Measurements from ENCODE around the gene TK2. TPM values are rescaled to one million over a fixed set of nuclear protein-coding genes. Genes with fewer than 3 reads are reported as not detected.
"Not testable (repeated sequence)": the region's sequence is repeated elsewhere in the genome, so short reads cannot be mapped to it uniquely, and the experiment has no call there.

The TK2 gene
- total RNA-seq, 1 donor from 2014 or later, result 21.5 TPM

DNA sequence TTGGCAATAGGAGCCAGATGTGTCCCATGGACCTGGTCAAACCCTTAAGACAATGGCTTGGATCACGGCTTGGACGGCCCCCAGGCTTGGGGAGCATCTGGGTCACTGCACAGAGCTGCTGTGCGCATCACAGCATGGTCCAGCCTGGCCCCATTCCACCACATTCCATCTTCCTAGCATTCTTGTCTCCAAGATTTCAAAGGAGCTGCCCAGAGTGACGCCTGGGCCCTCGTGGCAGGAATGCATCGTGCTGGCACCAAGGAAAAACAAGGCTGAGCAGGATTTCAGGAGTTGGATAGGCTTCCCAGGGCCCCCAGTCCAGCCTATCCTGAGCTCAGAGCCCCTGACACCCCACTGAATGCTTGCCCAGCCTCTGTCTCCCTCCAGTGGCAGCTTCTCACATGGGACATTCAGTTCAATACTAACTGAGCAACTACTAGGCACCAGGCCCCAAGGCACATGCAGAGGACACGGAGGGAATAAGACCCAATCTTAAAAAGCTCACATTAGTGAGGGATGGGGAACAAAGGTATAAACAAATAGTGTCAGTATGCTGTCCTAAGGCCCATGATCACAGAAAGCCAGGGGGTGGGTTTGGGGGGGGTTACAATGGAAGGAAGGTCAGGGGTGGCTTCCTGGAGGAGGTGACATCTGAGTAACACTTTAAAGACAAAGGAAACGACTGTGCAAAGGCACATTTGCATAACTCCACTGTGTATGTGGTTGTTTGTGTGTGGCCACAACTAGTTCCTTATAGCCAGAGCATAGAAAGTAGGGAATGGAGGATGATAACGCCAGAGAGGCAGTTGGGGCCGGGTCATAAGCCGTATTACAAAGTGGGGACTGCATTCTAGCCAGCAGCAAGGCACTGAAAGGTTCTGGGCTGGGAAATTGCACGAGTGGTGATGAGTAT is 34.1 kb downstream of the TK2 start:
- Histone ChIP-seq H3K36me3 (no peaks in the 10 kb centered on the region), H3K4me3 (peak overlapping the region in 1 of 2 donors; percentile 36)
- intact Hi-C loops (cut with DNase I), result loop anchor here (2.0 kb wide), 2 partner anchors 13 to 29 kb away; no protein-coding TSS in a partner anchor

DNA sequence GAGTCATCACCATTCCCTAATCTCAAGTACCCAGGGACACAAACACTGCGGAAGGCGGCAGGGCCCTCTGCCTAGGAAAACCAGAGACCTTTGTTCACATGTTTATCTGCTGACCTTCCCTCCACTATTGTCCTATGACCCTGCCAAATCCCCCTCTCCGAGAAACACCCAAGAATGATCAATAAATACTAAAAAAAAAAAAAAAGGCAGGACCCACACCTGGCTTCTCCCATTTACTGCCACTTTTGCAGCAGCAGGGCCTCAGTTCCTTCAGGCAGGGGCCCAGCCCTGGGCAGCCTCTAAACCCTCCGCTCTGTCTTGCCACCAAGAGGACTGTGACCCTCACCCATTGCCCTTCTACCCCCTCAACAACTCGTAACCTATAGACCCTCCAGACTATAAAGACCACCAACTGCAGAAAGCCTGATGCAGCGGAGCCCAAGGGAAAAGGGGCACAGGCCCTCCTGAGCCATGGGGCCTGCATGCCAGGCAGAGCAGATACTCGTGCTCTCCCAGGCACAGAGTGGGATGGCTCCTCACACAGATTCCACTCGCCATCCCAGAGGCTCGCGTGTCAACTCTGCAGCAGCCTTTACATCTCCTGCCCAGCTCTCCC is 34.8 kb downstream of the TK2 start:
- H3K9me3 ChIP-seq; H3K27me3 ChIP-seq; intact Hi-C loops (cut with DNase I); H3K36me3 ChIP-seq; H3K4me3 ChIP-seq; DNase-seq (ENCODE audit: low spot score in 2 of 2): not testable (repeated sequence)
- Histone ChIP-seq H3K27ac (peak overlapping the region; percentile 98 to 99), H3K4me1 (peaks cover 41 to 71% of the 10 kb centered on the region in 2 donors)

More for the DNA sequence above, 34.1 kb downstream of the TK2 start:
- peak overlapping the region; percentile 98 to 99 for H3K27ac ChIP-seq
- TF ChIP-seq, protein P1, sequence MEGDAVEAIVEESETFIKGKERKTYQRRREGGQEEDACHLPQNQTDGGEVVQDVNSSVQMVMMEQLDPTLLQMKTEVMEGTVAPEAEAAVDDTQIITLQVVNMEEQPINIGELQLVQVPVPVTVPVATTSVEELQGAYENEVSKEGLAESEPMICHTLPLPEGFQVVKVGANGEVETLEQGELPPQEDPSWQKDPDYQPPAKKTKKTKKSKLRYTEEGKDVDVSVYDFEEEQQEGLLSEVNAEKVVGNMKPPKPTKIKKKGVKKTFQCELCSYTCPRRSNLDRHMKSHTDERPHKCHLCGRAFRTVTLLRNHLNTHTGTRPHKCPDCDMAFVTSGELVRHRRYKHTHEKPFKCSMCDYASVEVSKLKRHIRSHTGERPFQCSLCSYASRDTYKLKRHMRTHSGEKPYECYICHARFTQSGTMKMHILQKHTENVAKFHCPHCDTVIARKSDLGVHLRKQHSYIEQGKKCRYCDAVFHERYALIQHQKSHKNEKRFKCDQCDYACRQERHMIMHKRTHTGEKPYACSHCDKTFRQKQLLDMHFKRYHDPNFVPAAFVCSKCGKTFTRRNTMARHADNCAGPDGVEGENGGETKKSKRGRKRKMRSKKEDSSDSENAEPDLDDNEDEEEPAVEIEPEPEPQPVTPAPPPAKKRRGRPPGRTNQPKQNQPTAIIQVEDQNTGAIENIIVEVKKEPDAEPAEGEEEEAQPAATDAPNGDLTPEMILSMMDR (IDR thresholded peaks at IDR 0.05), result peak; percentile 53 to 63 (median 56)
- H3K9me3 ChIP-seq, result no peaks in the 10 kb centered on the region
- H3K27me3 ChIP-seq, result no peaks in the 10 kb centered on the region
- peaks cover 35 to 63% of the 10 kb centered on the region in 2 donors for H3K4me1 ChIP-seq
- peak in 1 of 2 donors; percentile 81 for DNase-seq (ENCODE audit: low spot score in 2 of 2)

DNA sequence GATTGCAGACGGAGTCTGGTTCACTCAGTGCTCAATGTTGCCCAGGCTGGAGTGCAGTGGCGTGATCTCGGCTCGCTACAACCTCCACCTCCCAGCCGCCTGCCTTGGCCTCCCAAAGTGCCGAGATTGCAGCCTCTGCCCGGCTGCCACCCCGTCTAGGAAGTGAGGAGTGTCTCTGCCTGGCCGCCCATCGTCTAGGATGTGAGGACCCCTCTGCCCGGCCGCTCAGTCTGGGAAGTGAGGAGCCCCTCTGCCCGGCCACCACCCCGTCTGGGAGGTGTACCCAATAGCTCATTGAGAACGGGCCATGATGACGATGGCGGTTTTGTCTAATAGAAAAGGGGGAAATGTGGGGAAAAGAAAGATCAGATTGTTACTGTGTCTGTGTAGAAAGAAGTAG is 35.5 kb downstream of the TK2 start:
- DNase-seq (ENCODE audit: low spot score in 2 of 2); H3K4me3 ChIP-seq; H3K27me3 ChIP-seq; intact Hi-C loops (cut with DNase I); H3K9me3 ChIP-seq; H3K36me3 ChIP-seq: not testable (repeated sequence)
- peak overlapping the region; percentile 98 to 99 for H3K27ac ChIP-seq
- peaks cover 41 to 75% of the 10 kb centered on the region in 2 donors for H3K4me1 ChIP-seq

DNA sequence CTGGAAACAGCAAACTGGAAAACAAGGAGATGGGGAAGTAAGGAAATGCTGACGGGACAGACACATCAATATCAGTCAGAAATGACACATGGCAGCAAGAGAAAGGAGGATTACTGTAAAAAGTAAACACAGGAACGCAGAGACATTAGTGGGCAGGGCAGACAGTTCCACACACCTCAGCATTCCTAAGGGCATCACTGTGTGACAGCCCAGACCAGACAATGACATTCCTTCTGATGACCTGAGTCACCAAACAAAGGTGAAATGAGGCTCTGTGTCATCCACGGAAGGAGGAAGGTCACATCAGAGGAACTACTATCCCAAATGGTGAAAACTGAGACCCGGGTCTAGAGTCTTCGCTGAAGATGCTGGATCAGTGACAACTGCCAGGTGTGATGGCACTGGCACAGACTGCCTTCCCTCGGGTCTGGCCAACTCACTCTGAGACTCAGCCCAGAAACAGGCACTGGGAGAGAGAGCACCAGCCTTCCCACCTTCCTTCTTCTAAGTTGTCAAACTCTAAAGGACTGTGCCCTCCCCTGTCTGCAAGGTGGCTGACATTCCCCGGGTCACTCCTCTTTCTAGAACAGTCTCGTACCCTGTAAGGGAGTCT is 36.7 kb downstream of the TK2 start:
- H3K27ac ChIP-seq, result peak overlapping the region; percentile 98 to 99
- no peaks in the 10 kb centered on the region for H3K36me3 ChIP-seq
- H3K4me3 ChIP-seq, result no peak overlapping the region
- peaks cover 41 to 84% of the 10 kb centered on the region in 2 donors for H3K4me1 ChIP-seq
- no peaks in the 10 kb centered on the region for H3K27me3 ChIP-seq
- no peaks in the 10 kb centered on the region for H3K9me3 ChIP-seq
- no peak for DNase-seq (ENCODE audit: low spot score in 2 of 2)
- intact Hi-C loops (cut with DNase I), result no loop called here
- TF ChIP-seq, protein P1 (IDR thresholded peaks at IDR 0.05), result no peak

DNA sequence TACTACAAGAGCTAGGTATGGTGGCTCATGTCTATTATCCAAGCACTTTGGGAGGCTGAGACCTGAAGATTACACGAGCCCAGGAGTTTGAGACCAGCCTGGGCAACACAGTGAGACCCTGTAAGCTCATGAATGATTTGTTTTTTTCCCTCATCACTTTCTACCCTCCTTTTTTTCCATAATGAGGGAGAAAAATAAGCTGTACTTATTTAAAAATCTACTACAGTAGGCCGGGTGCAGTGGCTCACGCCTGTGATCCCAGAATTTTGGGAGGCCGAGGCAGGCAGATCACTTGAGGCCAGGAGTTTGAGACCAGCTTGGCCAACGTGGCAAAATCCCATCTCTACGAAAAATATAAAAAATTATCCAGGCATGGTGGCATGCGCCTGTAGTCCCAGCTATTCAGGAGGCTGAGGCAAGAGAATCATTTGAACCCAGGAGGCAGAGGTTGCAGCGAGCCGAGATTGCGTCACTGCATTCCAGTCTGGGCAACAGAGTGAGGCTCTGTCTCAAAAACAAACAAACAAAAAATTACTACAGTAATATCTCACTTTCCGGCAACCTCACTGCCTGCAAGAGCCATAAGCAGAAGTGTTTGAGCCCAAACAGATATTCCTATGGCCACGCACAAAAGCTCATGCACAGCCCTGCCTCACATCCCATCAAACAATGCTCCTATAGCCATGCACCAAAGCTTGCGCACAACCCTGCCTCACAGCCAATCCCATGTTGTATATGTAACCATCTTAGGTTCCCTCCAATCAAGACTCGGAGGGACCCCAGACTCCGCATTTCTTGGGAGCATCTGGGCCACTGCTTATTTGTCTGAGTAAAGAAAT is 37.4 kb downstream of the TK2 start:
- no peaks in the 10 kb centered on the region for H3K27me3 ChIP-seq
- intact Hi-C loops (cut with DNase I), result no loop called here
- peak overlapping the region in 1 of 2 donors; percentile 11 for H3K4me3 ChIP-seq
- H3K27ac ChIP-seq, result peak overlapping the region; percentile 98 to 99
- H3K9me3 ChIP-seq, result no peaks in the 10 kb centered on the region
- DNase-seq (ENCODE audit: low spot score in 2 of 2), result peak in 1 of 2 donors; percentile 78
- H3K4me1 ChIP-seq, result peaks cover 34 to 81% of the 10 kb centered on the region in 2 donors
- no peaks in the 10 kb centered on the region for H3K36me3 ChIP-seq
- TF ChIP-seq, protein P1 (IDR thresholded peaks at IDR 0.05), result no peak

All from ascending aorta (tissue), 2 donors.